GM23338 (cell line): Measurements from ENCODE around the gene DDX54. TPM values are rescaled to one million over a fixed set of nuclear protein-coding genes. Genes with fewer than 3 reads are reported as not detected.

ENCODE experiments used
- ATAC-seq: fragments of 200-7000 bp; cut with Tn5 transposase; 3 replicates; pipeline ENCODE4 v1.9.1; 2020
- DNase-seq: peaks from one replicate; pipeline ENCODE4 v3.0.0-alpha.2; 2015; ENCODE audit warnings: low spot score
- H2AFZ ChIP-seq: fragments of 200-600 bp; sonication (generic); 2 replicates; pipeline ENCODE4 v1.8.0; 2016; ENCODE audit warnings: antibody characterized with exemption, mild to moderate bottlenecking, moderate library complexity
- H3F3A ChIP-seq: fragments of 200-600 bp; sonication (generic); replicated peaks from 2 replicates; pipeline ENCODE4 v1.8.0; 2017; ENCODE audit warnings: antibody characterized with exemption, mixed run types, low read depth
- H3K27ac ChIP-seq: fragments of 200-600 bp; sonication (generic); 2 replicates; pipeline ENCODE4 v1.6.1; 2016; ENCODE audit warnings: low read depth
- H3K27me3 ChIP-seq: fragments of 200-600 bp; sonication (generic); 2 replicates; pipeline ENCODE4 v1.8.0; 2016; ENCODE audit warnings: mild to moderate bottlenecking, mixed run types, moderate library complexity; ENCODE audit not compliant: insufficient read depth
- H3K36me3 ChIP-seq: fragments of 200-600 bp; sonication (generic); 2 replicates; pipeline ENCODE4 v1.8.0; 2016; ENCODE audit warnings: mild to moderate bottlenecking; ENCODE audit not compliant: insufficient read depth
- H3K4me1 ChIP-seq: fragments of 200-600 bp; sonication (generic); 2 replicates; pipeline ENCODE4 v1.8.0; 2016; ENCODE audit warnings: mild to moderate bottlenecking, moderate library complexity; ENCODE audit not compliant: insufficient read depth
- H3K4me2 ChIP-seq: fragments of 200-600 bp; sonication (generic); 2 replicates; pipeline ENCODE4 v1.7.1; 2017; ENCODE audit warnings: mixed run types
- H3K4me3 ChIP-seq: fragments of 200-600 bp; sonication (generic); 2 replicates; pipeline ENCODE4 v1.6.1; 2016; ENCODE audit warnings: mixed run types
- H3K79me2 ChIP-seq: fragments of 200-600 bp; sonication (generic); replicated peaks from 2 replicates; pipeline ENCODE4 v1.8.0; 2017; ENCODE audit warnings: mild to moderate bottlenecking; ENCODE audit not compliant: insufficient read depth
- H3K9me2 ChIP-seq: fragments of 200-600 bp; sonication (generic); 2 replicates; pipeline ENCODE4 v1.8.0; 2017; ENCODE audit not compliant: insufficient read depth
- H4K20me1 ChIP-seq: fragments of 200-600 bp; sonication (generic); replicated peaks from 2 replicates; pipeline ENCODE4 v1.8.0; 2017; ENCODE audit warnings: mild to moderate bottlenecking; ENCODE audit not compliant: insufficient read depth
- H3K27ac Mint-ChIP-seq: 2 replicates; pipeline ENCODE4 v1.8.0; 2020; ENCODE audit warnings: inconsistent platforms, mild to moderate bottlenecking, moderate library complexity, mixed read lengths
- H3K27me3 Mint-ChIP-seq: 3 replicates; pipeline ENCODE4 v1.8.0; 2022; ENCODE audit warnings: low read depth, mild to moderate bottlenecking, moderate library complexity, mixed read lengths, inconsistent platforms; ENCODE audit not compliant: insufficient read depth, poor library complexity
- H3K36me3 Mint-ChIP-seq: 3 replicates; pipeline ENCODE4 v1.8.0; 2021; ENCODE audit warnings: low read depth, mild to moderate bottlenecking, inconsistent platforms, moderate library complexity, mixed read lengths
- H3K4me1 Mint-ChIP-seq: 3 replicates; pipeline ENCODE4 v1.8.0; 2020; ENCODE audit warnings: mild to moderate bottlenecking, inconsistent platforms, mixed read lengths
- H3K4me3 Mint-ChIP-seq: 3 replicates; pipeline ENCODE4 v1.8.0; 2021; ENCODE audit warnings: moderate library complexity, mild to moderate bottlenecking, inconsistent platforms, mixed read lengths
- H3K9me3 Mint-ChIP-seq: 3 replicates; pipeline ENCODE4 v1.8.0; 2020; ENCODE audit warnings: moderate library complexity, mild to moderate bottlenecking, inconsistent platforms, mixed read lengths
- CREB1 ChIP-seq: fragments of 250-450 bp; sonication (Bioruptor Pico); IDR thresholded peaks from 2 replicates; pipeline ENCODE4 v1.5.0; 2020; ENCODE audit warnings: low read depth, mild to moderate bottlenecking, moderate library complexity
- CTCF ChIP-seq, 2 experiments: fragments of 200-600 bp in 1 of 2; sonication (generic) in 1 of 2; conservative IDR thresholded peaks; 2 replicates each; pipeline versions ENCODE4 v1.5.1 to v1.6.1; 2016 to 2017; ENCODE audit warnings: antibody characterized with exemption in 2 of 2, low read depth in 2 of 2, mild to moderate bottlenecking in 2 of 2, moderate library complexity in 1 of 2
- ETS1 ChIP-seq: IDR thresholded peaks from 2 replicates; pipeline ENCODE4 v1.6.1; 2016; ENCODE audit warnings: antibody characterized with exemption
- EZH2 ChIP-seq: fragments of 200-600 bp; sonication (generic); IDR thresholded peaks from one replicate; pipeline ENCODE4 v1.8.0; 2017; ENCODE audit warnings: antibody characterized with exemption, mild to moderate bottlenecking, low read depth; ENCODE audit not compliant: unreplicated experiment
- EZH2phosphoT487 ChIP-seq: fragments of 200-600 bp; sonication (generic); IDR thresholded peaks from one replicate; pipeline ENCODE4 v1.8.1; 2018; ENCODE audit warnings: antibody characterized with exemption; ENCODE audit not compliant: unreplicated experiment
- REST ChIP-seq: IDR thresholded peaks from one replicate; pipeline ENCODE4 v1.6.1; 2018; ENCODE audit warnings: antibody characterized with exemption; ENCODE audit not compliant: unreplicated experiment
- STAT1 ChIP-seq: IDR thresholded peaks from one replicate; pipeline ENCODE4 v1.6.1; 2016; ENCODE audit warnings: antibody characterized with exemption; ENCODE audit not compliant: unreplicated experiment
- ZNF114 ChIP-seq: fragments of 250-450 bp; sonication (Bioruptor Pico); IDR thresholded peaks from 2 replicates; pipeline ENCODE4 v1.5.0; 2020; ENCODE audit warnings: mild to moderate bottlenecking, moderate library complexity
- ZNF331 ChIP-seq: fragments of 250-450 bp; sonication (Bioruptor Pico); IDR thresholded peaks from 2 replicates; pipeline ENCODE4 v1.5.0; 2020; ENCODE audit warnings: low read depth, mild to moderate bottlenecking, moderate library complexity
- polyA plus RNA-seq: library from polyadenylated mRNA; unstranded; fragments of >200 nt; fragmentation: Nextera tagmentation; extraction: Ambion mirVana; gene quantifications from 2 replicates; pipeline ENCODE4 v1.2.1, GENCODE V29; 2016
- total RNA-seq: library from RNA; depleted of rRNA; stranded (reverse); fragments of >200 nt; shearing (Covaris generic); gene quantifications from 2 replicates; pipeline ENCODE4 v1.2.3, GENCODE V29; 2014

The DDX54 gene
- total and polyA plus RNA-seq, 2 experiments from 2014 or later, result 84.1 to 89.4 TPM

DNA sequence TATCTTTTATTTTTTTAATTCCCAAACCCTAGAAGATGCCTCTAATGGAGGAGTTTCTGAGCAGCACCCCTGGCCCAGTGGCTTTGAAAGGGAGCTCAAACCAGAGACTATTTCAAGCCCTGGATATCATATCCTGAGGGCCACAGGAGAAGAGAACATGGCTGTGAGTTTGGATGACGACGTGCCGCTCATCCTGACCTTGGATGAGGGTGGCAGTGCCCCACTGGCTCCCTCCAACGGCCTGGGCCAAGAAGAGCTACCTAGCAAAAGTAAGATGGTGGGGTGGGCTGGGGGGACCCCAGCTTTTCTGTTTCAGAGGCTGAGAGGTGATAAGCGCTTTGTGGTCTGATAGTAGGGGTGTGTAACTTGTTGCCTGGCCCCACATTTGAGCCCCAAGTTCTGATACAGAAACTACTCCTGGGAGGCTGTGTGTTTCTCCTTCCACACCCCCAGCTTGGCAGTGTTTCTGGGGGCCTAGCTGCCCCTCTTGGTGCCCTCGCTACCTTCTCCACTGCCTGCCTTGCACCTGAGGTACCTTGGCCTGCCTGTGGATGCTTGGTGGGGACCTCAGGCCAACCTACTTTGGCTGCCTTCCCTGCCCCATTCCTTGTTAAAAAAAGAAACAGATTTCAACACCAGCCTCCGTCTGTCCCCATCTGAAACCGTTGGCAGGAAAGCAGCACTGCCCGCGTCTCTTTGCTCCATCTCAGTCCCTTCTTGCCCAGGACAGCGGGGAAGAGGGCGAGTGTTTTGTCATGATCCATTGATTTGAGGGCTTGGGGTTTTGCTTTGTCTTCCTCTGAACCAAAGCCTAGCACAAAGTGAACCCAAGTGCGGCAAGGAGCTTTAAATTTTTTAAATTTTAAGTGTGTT is 41.7 kb upstream of the DDX54 start:
- Histone ChIP-seq H2AFZ (no peak overlapping the region), H3K4me1 (peaks cover 14% of the 10 kb centered on the region; the same call in 1 of the 2 replicates), H3K9me2 (no peaks in the 10 kb centered on the region), H3F3A (peaks cover 4% of the 10 kb centered on the region; the same call in 1 of the 2 replicates), H3K27ac (no peak overlapping the region), H3K79me2 (peaks cover 7% of the 10 kb centered on the region), H3K4me2 (no peak overlapping the region), H3K36me3 (peaks cover 9% of the 10 kb centered on the region; the same call in 1 of the 2 replicates), H3K27me3 (no peaks in the 10 kb centered on the region), H4K20me1 (no peaks in the 10 kb centered on the region), H3K4me3 (no peak overlapping the region)
- Mint-ChIP-seq H3K27ac (no peak overlapping the region), H3K9me3 (no peaks in the 10 kb centered on the region; the same call in 2 of the 3 replicates), H3K4me3 (no peak overlapping the region), H3K36me3 (peaks cover 31% of the 10 kb centered on the region), H3K4me1 (peaks cover 26% of the 10 kb centered on the region), H3K27me3 (peaks cover 4% of the 10 kb centered on the region)
- TF ChIP-seq STAT1 (no peak), ZNF331 (CRISPR knock-in tag) (no peak), CTCF (conservative IDR thresholded peaks at IDR 0.05; ENCODE audit: low read depth in 2 of 2) (peak in 1 of 2 experiments; percentile 31; a peak in 2 of 4 replicates)
- DNase-seq, result no peak
- ATAC-seq, result no peak

GRCh38 chr12:113224955-113225354 is 39.7 kb upstream of the DDX54 start:
- no peaks in the 10 kb centered on the region for H4K20me1 ChIP-seq
- peaks cover 18% of the 10 kb centered on the region for H3K4me1 ChIP-seq
- H3K4me1 Mint-ChIP-seq, result peaks cover 19% of the 10 kb centered on the region
- no peaks in the 10 kb centered on the region for H3K9me3 Mint-ChIP-seq
- H3K4me3 Mint-ChIP-seq, result no peak overlapping the region
- H3K4me3 ChIP-seq, result no peak overlapping the region
- peaks cover 7% of the 10 kb centered on the region for H3K27me3 Mint-ChIP-seq
- no peak for ATAC-seq
- peaks cover 12% of the 10 kb centered on the region for H3K36me3 Mint-ChIP-seq
- no peaks in the 10 kb centered on the region for H3K27me3 ChIP-seq
- peaks cover 9% of the 10 kb centered on the region for H3K79me2 ChIP-seq
- H2AFZ ChIP-seq, result no peak overlapping the region
- DNase-seq, result no peak
- H3K36me3 ChIP-seq, result 0 out of 2 replicates have a peak, but pooled peaks cover 2% of the 10 kb centered on the region
- no peak overlapping the region for H3K4me2 ChIP-seq
- H3K27ac Mint-ChIP-seq, result no peak overlapping the region
- peaks cover 8% of the 10 kb centered on the region; the same call in 1 of the 2 replicates for H3F3A ChIP-seq
- H3K9me2 ChIP-seq, result no peaks in the 10 kb centered on the region
- no peak overlapping the region for H3K27ac ChIP-seq
- TF ChIP-seq ZNF114 (CRISPR knock-in tag) (no peak), ETS1 (no peak), EZH2 (no peak), CTCF (conservative IDR thresholded peaks at IDR 0.05; ENCODE audit: low read depth in 2 of 2) (no peak), CREB1 (CRISPR knock-in tag) (no peak), EZH2phosphoT487 (no peak), REST (no peak)
